HFFc6 (cell line): Measurements from ENCODE around the gene UBE3A. TPM values are rescaled to one million over a fixed set of nuclear protein-coding genes. Genes with fewer than 3 reads are reported as not detected.
A peak's percentile ranks its signal among the peaks of the same experiment; 100 is the strongest.

ENCODE experiments used
- DNase-seq: peaks from one replicate; pipeline ENCODE4 v3.0.0-alpha.2; 2018
- H3K27ac Mint-ChIP-seq: 2 replicates; pipeline ENCODE4 v1.8.0; 2020; ENCODE audit warnings: mild to moderate bottlenecking, mixed read lengths
- H3K27me3 Mint-ChIP-seq: 2 replicates; pipeline ENCODE4 v1.8.0; 2021; ENCODE audit warnings: mild to moderate bottlenecking, moderate library complexity, mixed read lengths; ENCODE audit not compliant: insufficient read depth
- H3K36me3 Mint-ChIP-seq: 2 replicates; pipeline ENCODE4 v1.8.0; 2021; ENCODE audit warnings: low read depth, mixed read lengths
- H3K4me1 Mint-ChIP-seq: 2 replicates; pipeline ENCODE4 v1.8.0; 2020; ENCODE audit warnings: low read depth, mixed read lengths
- H3K4me3 Mint-ChIP-seq: 2 replicates; pipeline ENCODE4 v1.8.0; 2020; ENCODE audit warnings: mild to moderate bottlenecking, moderate library complexity, mixed read lengths
- H3K9me3 Mint-ChIP-seq: 2 replicates; pipeline ENCODE4 v1.8.0; 2020; ENCODE audit warnings: mild to moderate bottlenecking, mixed read lengths
- total RNA-seq, 6 experiments: library from RNA; stranded (reverse); fragmentation: NEBNext Ultra II Directional; extraction: Animal tissue kit (Norgen Biotek cat#: 25700); gene quantifications; 2 replicates in 1 of 6; 3 replicates in 5 of 6; pipeline ENCODE4 v1.2.3, GENCODE V29; 2021
- TF ChIP-seq, protein P1 (sequence below): fragments of 200-600 bp; sonication (generic); IDR thresholded peaks from 2 replicates; pipeline ENCODE4 v1.5.0; 2021; ENCODE audit warnings: antibody characterized with exemption, mild to moderate bottlenecking

The UBE3A gene
- total RNA-seq, 6 experiments from 2014 or later: 74.9 to 82.6 (median 81.1) TPM

DNA sequence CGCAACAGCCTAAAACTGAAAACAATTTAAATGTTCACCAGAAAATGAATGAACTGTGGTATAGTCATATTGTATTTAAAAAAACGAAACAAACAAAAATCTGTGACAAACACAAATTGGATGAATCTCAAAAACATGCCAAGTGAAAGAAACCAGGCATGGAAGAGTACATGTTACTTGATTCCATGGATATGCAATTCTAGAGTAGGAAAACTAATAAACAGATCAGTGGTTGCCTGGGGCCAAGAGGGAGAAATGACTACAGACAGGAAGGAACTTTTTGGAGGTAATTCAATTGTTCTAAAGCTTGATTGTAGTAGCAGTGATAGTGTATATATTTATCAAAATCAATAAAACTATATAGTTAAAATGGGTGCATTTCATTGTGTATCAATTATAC lies 16.8 kb downstream of the UBE3A start:
- peak overlapping the region; percentile 16; the same call in 1 of the 2 replicates for H3K27ac Mint-ChIP-seq
- peaks cover 37% of the 10 kb centered on the region for H3K36me3 Mint-ChIP-seq
- TF ChIP-seq, protein P1, sequence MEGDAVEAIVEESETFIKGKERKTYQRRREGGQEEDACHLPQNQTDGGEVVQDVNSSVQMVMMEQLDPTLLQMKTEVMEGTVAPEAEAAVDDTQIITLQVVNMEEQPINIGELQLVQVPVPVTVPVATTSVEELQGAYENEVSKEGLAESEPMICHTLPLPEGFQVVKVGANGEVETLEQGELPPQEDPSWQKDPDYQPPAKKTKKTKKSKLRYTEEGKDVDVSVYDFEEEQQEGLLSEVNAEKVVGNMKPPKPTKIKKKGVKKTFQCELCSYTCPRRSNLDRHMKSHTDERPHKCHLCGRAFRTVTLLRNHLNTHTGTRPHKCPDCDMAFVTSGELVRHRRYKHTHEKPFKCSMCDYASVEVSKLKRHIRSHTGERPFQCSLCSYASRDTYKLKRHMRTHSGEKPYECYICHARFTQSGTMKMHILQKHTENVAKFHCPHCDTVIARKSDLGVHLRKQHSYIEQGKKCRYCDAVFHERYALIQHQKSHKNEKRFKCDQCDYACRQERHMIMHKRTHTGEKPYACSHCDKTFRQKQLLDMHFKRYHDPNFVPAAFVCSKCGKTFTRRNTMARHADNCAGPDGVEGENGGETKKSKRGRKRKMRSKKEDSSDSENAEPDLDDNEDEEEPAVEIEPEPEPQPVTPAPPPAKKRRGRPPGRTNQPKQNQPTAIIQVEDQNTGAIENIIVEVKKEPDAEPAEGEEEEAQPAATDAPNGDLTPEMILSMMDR: no peak
- DNase-seq: peak; percentile 47
- peaks cover 56% of the 10 kb centered on the region for H3K4me1 Mint-ChIP-seq
- no peaks in the 10 kb centered on the region; the same call in 1 of the 2 replicates for H3K9me3 Mint-ChIP-seq
- H3K4me3 Mint-ChIP-seq: 0 out of 2 replicates have a peak overlapping the region, but pooled peaks have one; percentile 24
- no peaks in the 10 kb centered on the region for H3K27me3 Mint-ChIP-seq

DNA sequence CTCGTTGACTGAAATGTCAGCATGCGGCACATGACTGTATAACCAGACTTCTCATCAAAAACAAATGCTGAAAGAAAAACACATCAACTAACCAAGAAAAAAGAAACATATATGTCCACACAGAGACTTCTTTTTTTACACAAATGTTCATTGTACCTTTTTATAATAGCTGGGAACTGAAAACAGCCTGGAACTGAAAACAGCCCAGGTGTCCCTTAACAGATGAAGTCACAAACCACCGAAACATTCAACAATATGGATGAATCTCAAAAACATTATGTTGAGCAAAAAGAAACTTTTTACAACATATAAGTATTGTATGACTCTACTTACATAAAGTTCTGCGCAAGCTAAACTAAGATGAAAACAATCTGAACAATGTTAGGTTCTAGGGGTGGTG lies 20.6 kb downstream of the UBE3A start:
- TF ChIP-seq, protein P1: no peak
- no peak for DNase-seq
- Mint-ChIP-seq H3K9me3 (no peaks in the 10 kb centered on the region; the same call in 1 of the 2 replicates), H3K36me3 (peaks cover 27% of the 10 kb centered on the region), H3K4me1 (peaks cover 55% of the 10 kb centered on the region), H3K4me3 (no peak overlapping the region), H3K27me3 (no peaks in the 10 kb centered on the region), H3K27ac (no peak overlapping the region)

DNA sequence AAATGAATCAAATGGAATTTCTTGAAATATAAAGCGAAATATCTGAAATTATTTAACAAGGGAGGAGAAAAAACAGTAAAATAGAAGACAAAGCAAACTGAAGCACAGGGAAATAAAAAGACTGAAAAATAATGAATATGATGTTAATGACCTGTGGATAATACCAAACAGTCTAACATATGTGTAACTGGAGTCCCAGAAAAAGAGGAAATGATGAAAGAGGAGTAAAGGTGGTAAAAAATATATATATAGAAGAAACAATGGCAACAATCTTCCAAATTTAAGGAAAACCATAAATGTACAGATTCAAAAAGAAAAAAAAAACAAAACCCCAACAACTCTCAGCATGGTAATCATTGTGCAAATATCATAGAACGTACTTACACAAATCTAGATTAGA lies 21.2 kb downstream of the UBE3A start:
- H3K4me3 Mint-ChIP-seq: no peak overlapping the region
- no peaks in the 10 kb centered on the region; the same call in 1 of the 2 replicates for H3K9me3 Mint-ChIP-seq
- H3K36me3 Mint-ChIP-seq: peaks cover 27% of the 10 kb centered on the region
- TF ChIP-seq, protein P1: no peak
- no peak for DNase-seq
- H3K27ac Mint-ChIP-seq: no peak overlapping the region
- peaks cover 55% of the 10 kb centered on the region for H3K4me1 Mint-ChIP-seq
- H3K27me3 Mint-ChIP-seq: no peaks in the 10 kb centered on the region

- DNase-seq: no peak
- Mint-ChIP-seq H3K4me1 (peaks cover 51% of the 10 kb centered on the region), H3K4me3 (no peak overlapping the region), H3K27me3 (no peaks in the 10 kb centered on the region), H3K36me3 (peaks cover 27% of the 10 kb centered on the region), H3K27ac (no peak overlapping the region), H3K9me3 (no peaks in the 10 kb centered on the region; the same call in 1 of the 2 replicates)
- TF ChIP-seq, protein P1: no peak
Observed at GRCh38 chr15:25416693-25417092, 22.1 kb downstream of the UBE3A start.

- TF ChIP-seq, protein P1: no peak
- H3K36me3 Mint-ChIP-seq: peaks cover 21% of the 10 kb centered on the region
- DNase-seq: no peak
- peaks cover 54% of the 10 kb centered on the region for H3K4me1 Mint-ChIP-seq
- H3K9me3 Mint-ChIP-seq: no peaks in the 10 kb centered on the region
- no peaks in the 10 kb centered on the region for H3K27me3 Mint-ChIP-seq
- no peak overlapping the region for H3K27ac Mint-ChIP-seq
- no peak overlapping the region for H3K4me3 Mint-ChIP-seq
Observed at GRCh38 chr15:25415707-25416106, 23.1 kb downstream of the UBE3A start.

DNA sequence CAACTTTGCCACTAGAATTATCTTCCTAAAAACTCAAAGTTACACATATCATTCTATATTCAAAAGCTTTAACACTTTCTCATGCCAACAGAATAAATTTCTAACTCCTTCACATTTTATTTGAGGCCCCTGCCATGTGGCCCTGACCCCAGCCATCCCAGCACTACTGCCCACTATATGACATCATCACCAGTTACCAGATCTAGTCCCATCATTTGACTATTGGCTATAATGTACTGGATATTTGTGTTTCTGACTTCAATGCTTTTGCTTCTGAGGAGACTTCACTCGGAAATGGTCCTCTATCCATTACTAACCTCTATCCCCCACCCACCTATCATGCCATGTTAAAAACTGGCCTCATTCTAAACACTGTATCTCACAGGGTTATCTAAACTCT lies 23.6 kb downstream of the UBE3A start:
- H3K4me3 Mint-ChIP-seq: no peak overlapping the region
- H3K27me3 Mint-ChIP-seq: no peaks in the 10 kb centered on the region
- no peaks in the 10 kb centered on the region for H3K9me3 Mint-ChIP-seq
- H3K27ac Mint-ChIP-seq: no peak overlapping the region
- peaks cover 56% of the 10 kb centered on the region for H3K4me1 Mint-ChIP-seq
- H3K36me3 Mint-ChIP-seq: peaks cover 18% of the 10 kb centered on the region
- no peak for DNase-seq
- TF ChIP-seq, protein P1: no peak
